Coronary artery (tissue), 2 donors: ENCODE results near the gene BCR.

Experiments used
- DNase-seq: peaks from one replicate; pipeline ENCODE4 v3.0.0-alpha.2; 2017; ENCODE audit warnings: low spot score
- H3K27ac ChIP-seq, 2 donors: fragments of 200-600 bp; sonication (generic); one replicate each; pipeline ENCODE4 v1.5.1; 2016 to 2019
- H3K4me3 ChIP-seq: fragments of 200-600 bp; sonication (generic); 2 replicates; pipeline ENCODE4 v1.5.1; 2016; ENCODE audit warnings: mild to moderate bottlenecking, moderate library complexity
- TF ChIP-seq, protein P1 (sequence below): fragments of 200-600 bp; sonication (generic); IDR thresholded peaks from one replicate; pipeline ENCODE4 v1.5.1; 2019; ENCODE audit warnings: antibody characterized with exemption

BCR gene

DNA sequence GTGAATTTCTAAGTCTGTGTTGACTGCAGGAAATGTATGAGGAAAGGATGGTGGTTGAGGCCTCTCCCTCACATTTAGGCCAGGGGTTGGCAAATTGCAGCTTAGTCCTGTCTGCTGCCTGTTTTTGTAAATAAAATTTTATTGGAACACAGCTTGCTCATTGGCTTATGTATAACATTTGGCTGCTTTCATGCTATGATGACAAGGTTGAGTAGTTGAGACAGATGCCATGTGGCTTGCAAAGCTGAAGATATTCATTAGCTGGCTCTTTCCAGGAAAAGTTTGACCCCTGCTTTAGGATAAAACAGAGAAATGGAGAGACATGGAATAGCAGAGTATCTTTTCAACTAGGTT, 46.2 kb downstream of the BCR start:
- peak overlapping the region; percentile 56 to 74 for H3K27ac ChIP-seq
- TF ChIP-seq, protein P1, sequence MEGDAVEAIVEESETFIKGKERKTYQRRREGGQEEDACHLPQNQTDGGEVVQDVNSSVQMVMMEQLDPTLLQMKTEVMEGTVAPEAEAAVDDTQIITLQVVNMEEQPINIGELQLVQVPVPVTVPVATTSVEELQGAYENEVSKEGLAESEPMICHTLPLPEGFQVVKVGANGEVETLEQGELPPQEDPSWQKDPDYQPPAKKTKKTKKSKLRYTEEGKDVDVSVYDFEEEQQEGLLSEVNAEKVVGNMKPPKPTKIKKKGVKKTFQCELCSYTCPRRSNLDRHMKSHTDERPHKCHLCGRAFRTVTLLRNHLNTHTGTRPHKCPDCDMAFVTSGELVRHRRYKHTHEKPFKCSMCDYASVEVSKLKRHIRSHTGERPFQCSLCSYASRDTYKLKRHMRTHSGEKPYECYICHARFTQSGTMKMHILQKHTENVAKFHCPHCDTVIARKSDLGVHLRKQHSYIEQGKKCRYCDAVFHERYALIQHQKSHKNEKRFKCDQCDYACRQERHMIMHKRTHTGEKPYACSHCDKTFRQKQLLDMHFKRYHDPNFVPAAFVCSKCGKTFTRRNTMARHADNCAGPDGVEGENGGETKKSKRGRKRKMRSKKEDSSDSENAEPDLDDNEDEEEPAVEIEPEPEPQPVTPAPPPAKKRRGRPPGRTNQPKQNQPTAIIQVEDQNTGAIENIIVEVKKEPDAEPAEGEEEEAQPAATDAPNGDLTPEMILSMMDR = no peak
- peak overlapping the region; percentile 39 for H3K4me3 ChIP-seq
- no peak for DNase-seq

DNA sequence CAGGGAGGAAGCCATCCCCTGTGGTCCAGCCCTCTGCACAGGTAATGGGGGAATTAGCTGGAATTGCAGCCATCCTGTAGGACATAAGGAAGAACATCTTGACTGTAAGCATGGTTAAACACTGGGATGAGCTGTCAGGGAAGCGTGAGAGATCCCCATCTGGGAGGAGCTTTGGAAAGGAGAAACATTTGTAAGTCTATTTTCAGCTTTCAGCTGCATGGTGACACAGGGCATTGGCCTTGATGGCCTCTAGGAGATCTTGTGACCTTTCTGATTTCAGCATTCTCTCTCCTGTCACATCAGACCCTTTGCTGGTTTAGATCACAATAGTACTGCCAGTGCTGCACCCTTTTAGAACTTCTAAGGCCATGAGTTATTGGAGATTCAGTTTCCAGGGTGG, 47.1 kb downstream of the BCR start:
- DNase-seq = no peak
- peak overlapping the region in 1 of 2 donors; percentile 74 for H3K27ac ChIP-seq

DNA sequence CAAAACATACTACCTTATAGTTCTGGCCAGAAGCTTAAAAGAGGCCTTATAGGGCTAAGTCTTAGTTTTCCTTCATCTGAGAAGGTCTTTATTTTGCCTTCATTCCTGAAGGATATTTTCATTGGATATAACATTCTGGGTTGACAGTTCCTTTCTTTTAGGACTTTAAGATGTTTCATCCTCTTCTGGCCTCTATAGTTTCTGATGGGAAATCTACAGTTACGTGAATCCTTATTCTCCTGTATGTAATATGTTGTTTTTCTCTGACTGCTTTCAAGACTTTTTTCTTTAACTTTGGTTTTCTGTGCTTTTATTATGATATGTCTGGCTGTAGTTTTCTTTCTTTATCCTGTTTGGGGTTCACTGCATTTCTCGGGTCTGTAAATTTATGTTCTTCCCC, 48.2 kb downstream of the BCR start:
- DNase-seq = no peak
- Histone ChIP-seq H3K27ac (no peak overlapping the region), H3K4me3 (no peak overlapping the region)
- TF ChIP-seq, protein P1 = no peak

More for the DNA sequence above, 47.1 kb downstream of the BCR start:
- TF ChIP-seq, protein P1 = no peak
- H3K4me3 ChIP-seq = no peak overlapping the region

DNA sequence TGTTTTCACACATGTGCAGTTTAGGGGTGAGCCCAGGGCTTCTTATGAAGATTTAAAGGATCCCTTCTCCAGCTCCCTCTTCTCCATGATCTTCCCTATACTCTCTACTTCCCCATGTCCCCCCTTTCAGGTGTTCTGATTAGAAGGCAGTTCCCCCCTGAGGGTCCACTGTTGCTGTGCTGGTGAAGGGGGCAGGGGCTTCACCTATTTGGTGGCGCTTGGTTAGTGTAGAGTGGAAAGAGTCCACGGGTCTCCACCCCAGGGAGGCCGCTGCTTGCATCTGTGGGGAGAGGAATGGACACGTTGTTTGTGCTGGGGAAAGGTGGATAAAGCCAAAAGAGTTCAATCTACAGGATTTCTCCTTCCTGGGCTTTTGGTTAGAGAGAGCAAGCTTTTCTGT, 49.3 kb downstream of the BCR start:
- no peak for DNase-seq
- no peak overlapping the region for H3K4me3 ChIP-seq
- TF ChIP-seq, protein P1 = no peak
- H3K27ac ChIP-seq = no peak overlapping the region

DNA sequence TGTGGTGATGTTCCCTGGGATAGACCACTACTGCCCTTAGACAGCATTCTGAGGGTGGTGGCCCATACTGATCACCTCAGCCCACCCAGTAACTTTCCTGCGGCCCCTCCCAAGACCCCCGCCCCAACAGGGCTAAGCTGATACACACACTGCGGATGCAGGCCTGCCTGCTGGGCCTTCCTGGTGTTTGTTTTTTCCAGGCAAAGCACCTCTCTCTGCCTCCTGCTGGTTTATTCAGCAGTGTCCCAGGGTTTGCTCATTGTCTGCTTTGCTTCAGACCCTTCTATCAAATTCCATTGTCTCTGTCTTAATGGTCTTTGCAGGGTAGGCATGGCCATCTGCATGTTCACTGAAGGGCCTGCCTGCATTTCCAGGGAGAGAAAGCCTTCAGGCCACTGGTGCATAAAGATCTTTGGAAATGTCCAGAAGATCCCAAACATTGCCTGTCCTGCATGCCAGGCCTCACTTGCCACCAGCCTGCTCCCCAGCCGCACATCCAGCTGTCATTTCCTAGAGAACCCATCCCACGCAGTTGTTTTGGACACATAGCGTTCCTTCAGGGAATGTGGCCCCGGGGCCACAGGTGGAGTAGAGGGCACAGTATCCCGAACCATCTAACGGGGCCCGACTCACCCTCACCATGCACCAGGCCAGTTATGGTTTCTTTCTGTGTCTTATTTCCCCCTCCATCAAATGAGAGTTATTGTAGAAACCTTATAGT, 50.2 kb downstream of the BCR start:
- no peak for DNase-seq
- Histone ChIP-seq H3K4me3 (no peak overlapping the region), H3K27ac (peak overlapping the region in 1 of 2 donors; percentile 1)
- TF ChIP-seq, protein P1 = no peak

DNA sequence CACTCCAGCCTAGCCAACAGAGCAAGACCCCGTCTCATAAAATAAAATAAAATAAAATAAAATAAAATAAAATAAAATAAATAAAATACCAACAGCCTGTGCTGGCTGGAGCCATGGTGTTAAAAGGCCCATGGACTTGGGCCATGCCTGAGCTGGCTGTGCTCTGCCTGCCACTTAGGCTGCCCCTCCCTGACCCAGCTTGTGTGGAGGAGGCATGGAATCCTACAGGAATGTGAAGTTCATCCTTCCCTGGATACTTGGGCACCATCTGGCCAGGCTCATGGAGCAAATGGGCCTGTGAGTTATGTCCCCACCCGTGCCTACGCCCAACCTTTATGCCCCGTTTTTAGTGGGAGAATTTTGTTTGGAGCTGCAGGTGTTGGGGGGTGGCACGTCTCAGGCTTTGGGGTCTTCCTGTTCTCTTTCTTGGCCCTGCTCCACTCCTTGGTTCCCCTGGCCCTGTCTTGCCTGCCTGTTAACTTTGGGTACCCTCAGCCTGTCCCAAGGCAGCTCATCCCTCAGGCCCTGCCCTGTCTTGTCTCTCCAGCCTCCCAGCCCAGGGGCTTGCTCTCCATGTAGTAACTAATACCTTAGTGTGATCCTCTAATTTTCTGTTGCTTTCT, 51.3 kb downstream of the BCR start:
- DNase-seq = no peak
- H3K27ac ChIP-seq = peak overlapping the region in 1 of 2 donors; percentile 27
- no peak overlapping the region for H3K4me3 ChIP-seq
- TF ChIP-seq, protein P1 = no peak
